Lower leg skin (tissue), 4 donors: ENCODE data around the gene FMO5. TPM values are rescaled to one million over a fixed set of nuclear protein-coding genes. Genes with fewer than 3 reads are reported as not detected.
"Not testable (repeated sequence)": the region's sequence is repeated elsewhere in the genome, so short reads cannot be mapped to it uniquely, and the experiment has no call there.

Experiments used
- DNase-seq, 2 donors: peaks; one replicate each; pipeline ENCODE4 v3.0.0-alpha.2; 2019; ENCODE audit warnings: low spot score in 2 of 2
- H3K4me3 ChIP-seq: fragments of 200-600 bp; sonication (generic); 2 replicates; pipeline ENCODE4 v1.5.1; 2017; ENCODE audit warnings: mild to moderate bottlenecking, low read depth; ENCODE audit not compliant: poor library complexity, severe bottlenecking
- POLR2A ChIP-seq, 2 donors: fragments of 450-650 bp; IDR thresholded peaks; one replicate each; pipeline ENCODE4 v1.6.1; 2016 to 2017; ENCODE audit warnings: antibody characterized with exemption in 2 of 2, mild to moderate bottlenecking in 1 of 2, moderate library complexity in 1 of 2
- WGBS, 2 donors: methylation state at CpG; one replicate each; pipeline ENCODE4 v1.1.5; 2018; 5-methylcytosine and 5-hydroxymethylcytosine counted together
- intact Hi-C: fragments of 100-400 bp; cut with DNase I; formaldehyde crosslinking; loops from one replicate; pipeline ENCODE4 v1.15.0; 2023; ENCODE audit warnings: low total_unique reads
- total RNA-seq, 4 donors: library from RNA; depleted of rRNA; stranded (reverse); fragments of >200 nt; gene quantifications; one replicate each; pipeline ENCODE4 v1.1.0, GENCODE V29; 2016
- TF ChIP-seq, protein P1 (sequence below), 3 donors: fragments of 450-650 bp; IDR thresholded peaks; one replicate each; pipeline ENCODE4 v1.5.1; 2016; ENCODE audit warnings: antibody characterized with exemption in 3 of 3, mild to moderate bottlenecking in 3 of 3, moderate library complexity in 2 of 3

Gene FMO5
- total RNA-seq, 4 donors from 2014 or later: 17.2 to 41.9 (median 27.4) TPM

DNA sequence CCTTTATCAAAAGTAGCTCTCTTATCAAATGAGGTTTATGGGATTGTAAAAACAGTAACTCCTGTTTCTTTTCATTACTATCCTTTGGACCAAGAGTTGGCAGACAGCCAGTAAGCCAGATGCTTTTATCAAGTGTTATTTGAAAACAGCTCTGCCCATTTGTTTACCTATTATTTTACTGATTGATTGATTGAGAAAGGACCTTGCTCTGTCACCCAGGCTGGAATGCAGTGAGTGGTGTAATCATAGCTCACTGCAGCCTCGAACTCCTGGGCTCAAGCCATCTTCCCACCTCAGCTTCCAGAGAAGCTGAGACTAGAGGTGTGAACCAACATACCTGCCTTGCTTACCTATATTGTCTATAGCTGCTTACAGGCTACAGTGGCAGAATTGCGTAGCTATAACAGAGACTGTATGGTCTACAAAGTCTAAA lies 56.5 kb downstream of the FMO5 start:
- 74 to 82% methylated on average over 2 of the region's 2 CpGs for WGBS, 2 donors
- TF ChIP-seq, protein P1, sequence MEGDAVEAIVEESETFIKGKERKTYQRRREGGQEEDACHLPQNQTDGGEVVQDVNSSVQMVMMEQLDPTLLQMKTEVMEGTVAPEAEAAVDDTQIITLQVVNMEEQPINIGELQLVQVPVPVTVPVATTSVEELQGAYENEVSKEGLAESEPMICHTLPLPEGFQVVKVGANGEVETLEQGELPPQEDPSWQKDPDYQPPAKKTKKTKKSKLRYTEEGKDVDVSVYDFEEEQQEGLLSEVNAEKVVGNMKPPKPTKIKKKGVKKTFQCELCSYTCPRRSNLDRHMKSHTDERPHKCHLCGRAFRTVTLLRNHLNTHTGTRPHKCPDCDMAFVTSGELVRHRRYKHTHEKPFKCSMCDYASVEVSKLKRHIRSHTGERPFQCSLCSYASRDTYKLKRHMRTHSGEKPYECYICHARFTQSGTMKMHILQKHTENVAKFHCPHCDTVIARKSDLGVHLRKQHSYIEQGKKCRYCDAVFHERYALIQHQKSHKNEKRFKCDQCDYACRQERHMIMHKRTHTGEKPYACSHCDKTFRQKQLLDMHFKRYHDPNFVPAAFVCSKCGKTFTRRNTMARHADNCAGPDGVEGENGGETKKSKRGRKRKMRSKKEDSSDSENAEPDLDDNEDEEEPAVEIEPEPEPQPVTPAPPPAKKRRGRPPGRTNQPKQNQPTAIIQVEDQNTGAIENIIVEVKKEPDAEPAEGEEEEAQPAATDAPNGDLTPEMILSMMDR (IDR thresholded peaks at IDR 0.05): no peak
- DNase-seq: no peak
- H3K4me3 ChIP-seq: no peak overlapping the region
- intact Hi-C loops: no loop called here

DNA sequence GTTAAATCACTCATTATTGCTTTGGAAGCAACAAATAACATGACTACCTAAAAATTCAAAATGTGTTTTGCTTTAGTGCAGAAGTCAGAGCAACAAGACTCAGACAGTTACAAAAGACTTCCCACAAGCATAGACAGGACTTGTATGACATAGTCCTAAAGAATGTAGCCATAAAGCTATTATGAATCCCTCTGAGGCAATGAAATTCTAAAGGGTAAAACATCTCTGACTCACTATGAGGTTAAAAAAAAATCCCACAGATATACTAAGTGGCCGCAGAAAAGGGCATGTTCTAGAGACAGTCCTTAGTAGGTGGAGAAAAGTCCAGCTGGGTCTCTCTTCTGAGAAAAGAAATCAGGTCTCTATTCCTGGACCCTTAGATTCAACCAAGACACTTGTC lies 57.8 kb downstream of the FMO5 start:
- 41 to 63% methylated on average over 1 of the region's 1 CpG for WGBS, 2 donors
- TF ChIP-seq, protein P1 (IDR thresholded peaks at IDR 0.05): no peak
- no peak for TF ChIP-seq POLR2A (IDR thresholded peaks at IDR 0.05)
- DNase-seq: no peak
- no peak overlapping the region for H3K4me3 ChIP-seq
- intact Hi-C loops: no loop called here

DNA sequence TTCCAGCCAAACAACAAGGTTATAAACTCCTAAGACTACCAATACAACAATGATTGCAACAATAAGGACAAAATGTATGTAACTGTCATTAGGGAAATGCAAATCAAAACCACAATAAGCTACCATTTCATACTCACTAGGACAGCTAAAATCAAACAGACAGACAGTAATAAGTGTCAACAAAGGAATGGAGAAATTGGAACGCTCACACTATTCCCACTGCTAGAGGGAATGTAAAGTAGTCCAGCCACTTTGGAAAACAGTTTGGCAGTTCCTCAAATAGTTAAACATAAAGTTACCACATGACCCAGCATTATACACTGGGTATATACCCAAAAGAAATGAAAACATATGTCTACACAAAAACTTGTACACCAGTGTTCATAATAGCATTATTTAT lies 62.1 kb downstream of the FMO5 start:
- H3K4me3 ChIP-seq: no peak overlapping the region
- intact Hi-C loops: no loop called here
- TF ChIP-seq POLR2A (IDR thresholded peaks at IDR 0.05): no peak
- TF ChIP-seq, protein P1 (IDR thresholded peaks at IDR 0.05): no peak
- DNase-seq: no peak
- WGBS, 2 donors: 89 to 97% methylated on average over 1 of the region's 1 CpG

DNA sequence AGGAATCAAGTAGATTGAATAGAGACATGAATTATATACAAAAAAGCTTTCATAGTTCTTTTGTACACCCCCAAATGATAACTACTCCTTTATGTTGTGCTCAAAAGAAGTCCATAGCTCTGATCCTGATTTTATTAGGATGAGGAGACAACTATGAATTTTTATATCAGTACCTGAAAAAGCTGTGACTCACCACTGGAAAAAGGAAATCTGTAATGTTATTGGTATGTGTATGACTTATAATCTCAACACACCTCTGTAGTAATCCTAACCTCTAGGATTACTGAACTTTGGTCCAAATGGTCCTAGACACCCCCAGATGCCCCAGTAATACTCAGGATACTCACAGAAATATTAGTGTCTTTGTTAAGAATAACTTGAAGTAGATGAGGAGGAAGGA lies 63.0 kb downstream of the FMO5 start:
- no peak for DNase-seq
- TF ChIP-seq, protein P1 (IDR thresholded peaks at IDR 0.05): no peak
- TF ChIP-seq POLR2A (IDR thresholded peaks at IDR 0.05): no peak
- intact Hi-C loops: no loop called here

DNA sequence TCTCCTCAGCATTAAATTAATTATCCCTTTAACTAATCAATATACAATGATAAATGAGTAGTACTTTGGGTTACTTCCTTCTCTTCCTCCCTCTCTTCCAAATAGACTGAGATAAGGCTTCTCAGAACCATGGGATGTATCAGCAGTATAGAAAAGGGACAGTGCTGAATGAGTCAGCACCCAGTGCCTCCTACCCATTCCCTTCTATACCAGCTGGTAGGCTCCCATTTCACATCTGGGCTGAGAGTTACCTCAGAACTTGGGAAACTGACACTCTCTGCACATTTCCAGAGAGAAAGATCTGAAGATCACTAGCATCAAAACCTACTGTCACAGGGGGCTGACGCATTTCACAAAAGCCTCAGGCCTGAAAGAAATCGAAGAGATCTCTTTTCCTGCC lies 68.0 kb downstream of the FMO5 start:
- intact Hi-C loops, H3K4me3 ChIP-seq, DNase-seq: not testable (repeated sequence)
- 86 to 88% methylated on average over 2 of the region's 2 CpGs for WGBS, 2 donors

More for the DNA sequence above, 63.0 kb downstream of the FMO5 start:
- no peak overlapping the region for H3K4me3 ChIP-seq

DNA sequence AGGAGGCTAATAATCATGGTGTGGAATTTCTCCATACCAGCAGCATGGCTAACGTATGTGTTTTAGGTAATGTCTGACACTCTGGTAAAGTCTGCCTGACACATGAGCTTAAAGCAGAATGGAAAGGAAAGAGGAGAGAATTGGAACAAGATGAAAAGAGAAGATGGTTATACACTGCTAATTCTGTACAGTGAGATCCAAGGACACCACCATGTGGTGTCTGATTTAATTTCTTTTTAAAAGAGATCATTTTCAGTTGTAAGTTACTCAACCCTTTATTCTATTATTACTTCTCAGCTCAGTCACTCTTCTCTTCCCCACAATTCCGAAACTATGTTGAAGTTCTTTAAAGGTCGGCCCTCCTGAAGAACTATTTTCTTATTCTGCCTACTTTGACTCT lies 68.5 kb downstream of the FMO5 start:
- no peak for TF ChIP-seq POLR2A (IDR thresholded peaks at IDR 0.05)
- TF ChIP-seq, protein P1 (IDR thresholded peaks at IDR 0.05): no peak
- no peak overlapping the region for H3K4me3 ChIP-seq
- WGBS, 2 donors: 82 to 90% methylated on average over 3 of the region's 3 CpGs
- no peak for DNase-seq
- intact Hi-C loops: no loop called here
